Thoracic aorta (tissue), 2 donors: Measurements from ENCODE around the gene MAN1B1. TPM values are rescaled to one million over a fixed set of nuclear protein-coding genes. Genes with fewer than 3 reads are reported as not detected.
A peak's percentile ranks its signal among the peaks of the same experiment; 100 is the strongest.
"Not testable (repeated sequence)": the region's sequence is repeated elsewhere in the genome, so short reads cannot be mapped to it uniquely, and the experiment has no call there.

ENCODE experiments used
- ATAC-seq: fragments of 150-250 bp; one replicate; pipeline ENCODE4 v1.8.0; 2017; ENCODE audit warnings: low read depth; ENCODE audit not compliant: insufficient number of reproducible peaks, low FRiP score
- DNase-seq: peaks from one replicate; pipeline ENCODE4 v3.0.0-alpha.2; 2020; ENCODE audit warnings: low spot score
- H3K27ac ChIP-seq, 2 donors: fragments of 200-600 bp; sonication (generic); 1 replicate in 1 of 2; 2 replicates in 1 of 2; pipeline ENCODE4 v1.5.1; 2016; ENCODE audit warnings: mild to moderate bottlenecking in 2 of 2, moderate library complexity in 2 of 2
- H3K27me3 ChIP-seq: fragments of 200-600 bp; sonication (generic); replicated peaks from 2 replicates; pipeline ENCODE4 v1.6.0; 2016; ENCODE audit warnings: mild to moderate bottlenecking; ENCODE audit not compliant: insufficient read depth
- H3K36me3 ChIP-seq: fragments of 200-600 bp; sonication (generic); one replicate; pipeline ENCODE4 v1.5.1; 2016
- H3K4me1 ChIP-seq, 2 donors: fragments of 200-600 bp; sonication (generic); 1 replicate in 1 of 2; 2 replicates in 1 of 2; pipeline versions ENCODE4 v1.5.1 to v1.6.0; 2016; ENCODE audit warnings: low read depth in 2 of 2, mild to moderate bottlenecking in 1 of 2; ENCODE audit not compliant: control insufficient read depth in 1 of 2
- H3K4me3 ChIP-seq: fragments of 200-600 bp; sonication (generic); 2 replicates; pipeline ENCODE4 v1.5.1; 2016; ENCODE audit warnings: mild to moderate bottlenecking
- H3K9me3 ChIP-seq: fragments of 200-600 bp; sonication (generic); 2 replicates; pipeline ENCODE4 v1.5.1; 2016
- CTCF ChIP-seq: fragments of 200-600 bp; sonication (generic); IDR thresholded peaks from one replicate; pipeline ENCODE4 v1.5.1; 2019; ENCODE audit warnings: antibody characterized with exemption
- total RNA-seq, 2 donors: library from RNA; depleted of rRNA; stranded (reverse); fragments of >200 nt; gene quantifications; one replicate each; pipeline versions ENCODE4 v1.1.0 to v1.2.3, GENCODE V29; 2016

MAN1B1 gene
- total RNA-seq, 2 donors from 2014 or later: 32.9 to 52.9 TPM

- DNase-seq: no peak
- no peak overlapping the region for H3K27ac ChIP-seq
- H3K4me3 ChIP-seq: peak overlapping the region; percentile 89
- ATAC-seq: no peak
- H3K27me3 ChIP-seq: no peaks in the 10 kb centered on the region
- peaks cover 18 to 33% of the 10 kb centered on the region in 2 donors for H3K4me1 ChIP-seq
- TF ChIP-seq CTCF: no peak
- no peaks in the 10 kb centered on the region for H3K36me3 ChIP-seq
- peaks cover 6% of the 10 kb centered on the region for H3K9me3 ChIP-seq
These were observed 43.5 kb downstream of the MAN1B1 start for GRCh38 chr9:137130176-137130755.

GRCh38 chr9:137134191-137134590 lies 47.4 kb downstream of the MAN1B1 start:
- DNase-seq: no peak
- no peak overlapping the region for H3K27ac ChIP-seq
- peaks cover 16% of the 10 kb centered on the region for H3K27me3 ChIP-seq
- TF ChIP-seq CTCF: no peak
- H3K4me1 ChIP-seq: peaks cover 0 to 12% of the 10 kb centered on the region in 2 donors
- peaks cover 6% of the 10 kb centered on the region for H3K9me3 ChIP-seq
- ATAC-seq: no peak
- H3K4me3 ChIP-seq: no peak overlapping the region
- no peaks in the 10 kb centered on the region for H3K36me3 ChIP-seq

- H3K4me3 ChIP-seq, H3K27ac ChIP-seq, H3K9me3 ChIP-seq, H3K4me1 ChIP-seq, DNase-seq, ATAC-seq, H3K36me3 ChIP-seq: not testable (repeated sequence)
- peaks cover 18% of the 10 kb centered on the region for H3K27me3 ChIP-seq
These were observed 48.4 kb downstream of the MAN1B1 start for GRCh38 chr9:137135154-137135553.

GRCh38 chr9:137136261-137136880 lies 49.6 kb downstream of the MAN1B1 start:
- DNase-seq: no peak
- TF ChIP-seq CTCF: no peak
- Histone ChIP-seq H3K4me1 (peaks cover 0 to 3% of the 10 kb centered on the region in 2 donors), H3K27ac (no peak overlapping the region), H3K9me3 (no peaks in the 10 kb centered on the region), H3K4me3 (no peak overlapping the region), H3K36me3 (no peaks in the 10 kb centered on the region), H3K27me3 (peaks cover 26% of the 10 kb centered on the region)
- no peak for ATAC-seq

- Histone ChIP-seq H3K4me1 (peaks cover 0 to 3% of the 10 kb centered on the region in 2 donors), H3K27me3 (peaks cover 26% of the 10 kb centered on the region)
- no peak for ATAC-seq
These were observed 50.3 kb downstream of the MAN1B1 start for GRCh38 chr9:137136881-137137607.

More at GRCh38 chr9:137136881-137137607, 50.3 kb downstream of the MAN1B1 start:
- H3K9me3 ChIP-seq: no peaks in the 10 kb centered on the region
- no peak overlapping the region for H3K4me3 ChIP-seq
- TF ChIP-seq CTCF: no peak
- no peak overlapping the region for H3K27ac ChIP-seq
- DNase-seq: no peak
- no peaks in the 10 kb centered on the region for H3K36me3 ChIP-seq
